ENCODE measurements around the gene DOCK7.

DNA sequence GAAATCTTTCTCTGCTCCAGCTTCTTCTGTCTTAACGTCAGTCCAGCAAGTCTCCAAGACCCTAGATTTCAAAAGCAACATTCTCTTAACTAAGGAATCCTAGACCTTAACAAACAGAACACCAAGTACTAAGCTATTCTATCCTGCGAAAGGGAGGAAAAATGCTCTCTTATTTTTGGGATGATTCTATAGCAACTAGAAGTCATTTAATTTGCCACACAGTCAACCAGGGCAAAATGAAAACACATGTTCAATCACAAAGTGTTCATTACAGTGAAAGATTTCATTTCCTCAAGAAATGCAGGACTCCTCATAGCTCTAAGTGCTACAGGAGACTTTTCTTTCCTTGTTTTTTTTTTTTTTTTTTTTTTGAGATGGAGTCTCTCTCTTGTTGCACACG lies 36.2 kb upstream of the DOCK7 start:
- TF ChIP-seq, protein P1, sequence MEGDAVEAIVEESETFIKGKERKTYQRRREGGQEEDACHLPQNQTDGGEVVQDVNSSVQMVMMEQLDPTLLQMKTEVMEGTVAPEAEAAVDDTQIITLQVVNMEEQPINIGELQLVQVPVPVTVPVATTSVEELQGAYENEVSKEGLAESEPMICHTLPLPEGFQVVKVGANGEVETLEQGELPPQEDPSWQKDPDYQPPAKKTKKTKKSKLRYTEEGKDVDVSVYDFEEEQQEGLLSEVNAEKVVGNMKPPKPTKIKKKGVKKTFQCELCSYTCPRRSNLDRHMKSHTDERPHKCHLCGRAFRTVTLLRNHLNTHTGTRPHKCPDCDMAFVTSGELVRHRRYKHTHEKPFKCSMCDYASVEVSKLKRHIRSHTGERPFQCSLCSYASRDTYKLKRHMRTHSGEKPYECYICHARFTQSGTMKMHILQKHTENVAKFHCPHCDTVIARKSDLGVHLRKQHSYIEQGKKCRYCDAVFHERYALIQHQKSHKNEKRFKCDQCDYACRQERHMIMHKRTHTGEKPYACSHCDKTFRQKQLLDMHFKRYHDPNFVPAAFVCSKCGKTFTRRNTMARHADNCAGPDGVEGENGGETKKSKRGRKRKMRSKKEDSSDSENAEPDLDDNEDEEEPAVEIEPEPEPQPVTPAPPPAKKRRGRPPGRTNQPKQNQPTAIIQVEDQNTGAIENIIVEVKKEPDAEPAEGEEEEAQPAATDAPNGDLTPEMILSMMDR (conservative IDR thresholded peaks at IDR 0.05 in 1 of 2, IDR thresholded peaks at IDR 0.05 in 1 of 2; ENCODE audit: extremely low read depth in 1 of 2, insufficient read depth in 1 of 2, low read depth in 1 of 2, low read length in 2 of 2): no peak
- TF ChIP-seq EZH2 (IDR thresholded peaks at IDR 0.05; ENCODE audit: borderline replicate concordance, low read length): no peak

Measured in mammary epithelial cell (primary cell).